Forelimb muscle (tissue), 1 donor: ENCODE measurements around the gene SPART. TPM values are rescaled to one million over a fixed set of nuclear protein-coding genes. Genes with fewer than 3 reads are reported as not detected.
"Not testable (repeated sequence)": the region's sequence is repeated elsewhere in the genome, so short reads cannot be mapped to it uniquely, and the experiment has no call there.

Source experiments
- DNase-seq: peaks from one replicate; pipeline ENCODE4 v3.0.0-alpha.2; 2013; ENCODE audit warnings: low read depth
- polyA plus RNA-seq: library from polyadenylated mRNA; unstranded; fragments of 120-200 nt; gene quantifications from one replicate; pipeline ENCODE4 v1.2.1, GENCODE V29; 2013; ENCODE audit not compliant: insufficient read length

Gene SPART
- polyA plus RNA-seq, 1 donor, result 62.0 TPM

GRCh38 chr13:36354842-36355623 lies 8.8 kb upstream of the SPART start:
- no peak for DNase-seq

GRCh38 chr13:36353001-36353400 lies 6.8 kb upstream of the SPART start:
- no peak for DNase-seq

GRCh38 chr13:36352350-36352749 lies 6.2 kb upstream of the SPART start:
- DNase-seq, result no peak

- no peak for DNase-seq
These were observed 1.5 kb upstream of the SPART start for GRCh38 chr13:36347531-36348210.

- peak; percentile 84 for DNase-seq
These were observed 564 bp downstream of the SPART start for GRCh38 chr13:36345438-36346221.

- no peak for DNase-seq
These were observed 1.2 kb downstream of the SPART start for GRCh38 chr13:36344886-36345437.

- DNase-seq, result no peak
These were observed 2.0 kb downstream of the SPART start for GRCh38 chr13:36344173-36344572.

- DNase-seq, result no peak
These were observed 2.4 kb downstream of the SPART start for GRCh38 chr13:36343766-36344165.

- DNase-seq, result no peak
These were observed 3.5 kb downstream of the SPART start for GRCh38 chr13:36342715-36343114.

- DNase-seq, result no peak
These were observed 4.5 kb downstream of the SPART start for GRCh38 chr13:36341718-36342117.

GRCh38 chr13:36339600-36340155 lies 6.5 kb downstream of the SPART start:
- DNase-seq, result no peak

GRCh38 chr13:36337938-36338641 lies 8.1 kb downstream of the SPART start:
- no peak for DNase-seq

- no peak for DNase-seq
These were observed 13.2 kb downstream of the SPART start for GRCh38 chr13:36332986-36333385.

- not testable (repeated sequence) for DNase-seq
These were observed 13.9 kb downstream of the SPART start for GRCh38 chr13:36332255-36332654.

- no peak for DNase-seq
These were observed 14.9 kb downstream of the SPART start for GRCh38 chr13:36331280-36331679.

GRCh38 chr13:36329361-36329760 lies 16.8 kb downstream of the SPART start:
- DNase-seq, result no peak

GRCh38 chr13:36328821-36329220 lies 17.4 kb downstream of the SPART start:
- no peak for DNase-seq

- no peak for DNase-seq
These were observed 20.3 kb downstream of the SPART start for GRCh38 chr13:36325912-36326311.

GRCh38 chr13:36324881-36325280 lies 21.3 kb downstream of the SPART start:
- DNase-seq, result not testable (repeated sequence)

- DNase-seq, result no peak
These were observed 22.1 kb downstream of the SPART start for GRCh38 chr13:36323951-36324566.

GRCh38 chr13:36323408-36323807 lies 22.8 kb downstream of the SPART start:
- no peak for DNase-seq
